ENCODE results near the gene MASP2.

MASP2 gene

GRCh38 chr1:11045428-11046269 is 1.4 kb downstream of the MASP2 start:
- no peaks in the 10 kb centered on the region for H3F3A ChIP-seq (ENCODE audit: insufficient read depth, low read length)
- no peaks in the 10 kb centered on the region for H3K36me3 ChIP-seq (ENCODE audit: insufficient read depth, low read length)
- H2AFZ ChIP-seq (ENCODE audit: low read length), result no peak overlapping the region
- no peak overlapping the region for H3K9ac ChIP-seq (ENCODE audit: low read length)
- H4K20me1 ChIP-seq (ENCODE audit: insufficient read depth, low read length), result no peaks in the 10 kb centered on the region
- H3K27ac ChIP-seq (ENCODE audit: low read depth, low read length, poor library complexity, severe bottlenecking), result no peak overlapping the region
- H3K9me2 ChIP-seq (ENCODE audit: low read depth, low read length), result no peaks in the 10 kb centered on the region
- H3K4me2 ChIP-seq (ENCODE audit: low read length), result no peak overlapping the region
- H3K79me2 ChIP-seq (ENCODE audit: insufficient read depth, low read length), result no peaks in the 10 kb centered on the region
- no peaks in the 10 kb centered on the region for H3K9me3 ChIP-seq (ENCODE audit: low read length)
- no peak overlapping the region for H3K4me3 ChIP-seq (ENCODE audit: low read depth, low read length, poor library complexity, severe bottlenecking)
- no peak for TF ChIP-seq EZH2 (IDR thresholded peaks at IDR 0.05; ENCODE audit: borderline replicate concordance, low read length)
- no peak for TF ChIP-seq CTCF (IDR thresholded peaks at IDR 0.05; ENCODE audit: low read length)
- H3K4me1 ChIP-seq (ENCODE audit: insufficient read depth, low read length, severe bottlenecking), result no peaks in the 10 kb centered on the region
- no peaks in the 10 kb centered on the region for H3K27me3 ChIP-seq (ENCODE audit: insufficient read depth, low read length)

- Histone ChIP-seq H3K9ac (ENCODE audit: low read length) (no peak overlapping the region), H3K4me2 (ENCODE audit: low read length) (no peak overlapping the region)
These were observed 2.1 kb downstream of the MASP2 start for GRCh38 chr1:11044849-11045427.

GRCh38 chr1:11044086-11044848 is 2.8 kb downstream of the MASP2 start:
- H3K9me3 ChIP-seq (ENCODE audit: low read length), result no peaks in the 10 kb centered on the region
- H3F3A ChIP-seq (ENCODE audit: insufficient read depth, low read length), result no peaks in the 10 kb centered on the region
- no peak overlapping the region for H3K4me3 ChIP-seq (ENCODE audit: low read depth, low read length, poor library complexity, severe bottlenecking)
- no peak overlapping the region for H3K9ac ChIP-seq (ENCODE audit: low read length)
- TF ChIP-seq EZH2 (IDR thresholded peaks at IDR 0.05; ENCODE audit: borderline replicate concordance, low read length) (no peak), CTCF (IDR thresholded peaks at IDR 0.05; ENCODE audit: low read length) (no peak)
- no peak overlapping the region for H3K27ac ChIP-seq (ENCODE audit: low read depth, low read length, poor library complexity, severe bottlenecking)
- no peak overlapping the region for H2AFZ ChIP-seq (ENCODE audit: low read length)
- H3K27me3 ChIP-seq (ENCODE audit: insufficient read depth, low read length), result no peaks in the 10 kb centered on the region
- no peak overlapping the region for H3K4me2 ChIP-seq (ENCODE audit: low read length)
- H3K4me1 ChIP-seq (ENCODE audit: insufficient read depth, low read length, severe bottlenecking), result no peaks in the 10 kb centered on the region
- no peaks in the 10 kb centered on the region for H3K79me2 ChIP-seq (ENCODE audit: insufficient read depth, low read length)
- H3K36me3 ChIP-seq (ENCODE audit: insufficient read depth, low read length), result no peaks in the 10 kb centered on the region
- no peaks in the 10 kb centered on the region for H3K9me2 ChIP-seq (ENCODE audit: low read depth, low read length)
- no peaks in the 10 kb centered on the region for H4K20me1 ChIP-seq (ENCODE audit: insufficient read depth, low read length)

More at GRCh38 chr1:11044849-11045427, 2.1 kb downstream of the MASP2 start:
- Histone ChIP-seq H3F3A (ENCODE audit: insufficient read depth, low read length) (no peaks in the 10 kb centered on the region), H3K4me1 (ENCODE audit: insufficient read depth, low read length, severe bottlenecking) (no peaks in the 10 kb centered on the region), H3K27me3 (ENCODE audit: insufficient read depth, low read length) (no peaks in the 10 kb centered on the region), H3K9me2 (ENCODE audit: low read depth, low read length) (no peaks in the 10 kb centered on the region), H2AFZ (ENCODE audit: low read length) (no peak overlapping the region), H3K9me3 (ENCODE audit: low read length) (no peaks in the 10 kb centered on the region), H3K4me3 (ENCODE audit: low read depth, low read length, poor library complexity, severe bottlenecking) (no peak overlapping the region), H3K27ac (ENCODE audit: low read depth, low read length, poor library complexity, severe bottlenecking) (no peak overlapping the region), H3K79me2 (ENCODE audit: insufficient read depth, low read length) (no peaks in the 10 kb centered on the region), H3K36me3 (ENCODE audit: insufficient read depth, low read length) (no peaks in the 10 kb centered on the region), H4K20me1 (ENCODE audit: insufficient read depth, low read length) (no peaks in the 10 kb centered on the region)
- TF ChIP-seq EZH2 (IDR thresholded peaks at IDR 0.05; ENCODE audit: borderline replicate concordance, low read length) (no peak), CTCF (IDR thresholded peaks at IDR 0.05; ENCODE audit: low read length) (no peak)

Measured in OCI-LY1 (cell line).